ES-I3 (cell line): ENCODE results near the gene THUMPD1.
"Not testable (repeated sequence)": the region's sequence is repeated elsewhere in the genome, so short reads cannot be mapped to it uniquely, and the experiment has no call there.

ENCODE experiments used
- H3K36me3 ChIP-seq: 2 replicates; pipeline ENCODE4 v1.6.1; 2013; ENCODE audit warnings: mild to moderate bottlenecking, low read length, control low read depth, moderate library complexity; ENCODE audit not compliant: insufficient read depth
- H3K4me1 ChIP-seq: 2 replicates; pipeline ENCODE4 v1.6.1; 2013; ENCODE audit warnings: mild to moderate bottlenecking, control low read depth, low read length; ENCODE audit not compliant: insufficient read depth
- H3K9ac ChIP-seq: 2 replicates; pipeline ENCODE4 v1.6.1; 2013; ENCODE audit warnings: low read depth, mild to moderate bottlenecking, low read length, moderate library complexity
- H3K9me3 ChIP-seq: 2 replicates; pipeline ENCODE4 v1.6.1; 2013; ENCODE audit warnings: mild to moderate bottlenecking, low read length, moderate library complexity; ENCODE audit not compliant: control insufficient read depth, insufficient read depth

The THUMPD1 gene

GRCh38 chr16:20694096-20694495, 47.5 kb downstream of the THUMPD1 start:
- not testable (repeated sequence) for H3K9ac ChIP-seq, H3K36me3 ChIP-seq, H3K9me3 ChIP-seq, H3K4me1 ChIP-seq

DNA sequence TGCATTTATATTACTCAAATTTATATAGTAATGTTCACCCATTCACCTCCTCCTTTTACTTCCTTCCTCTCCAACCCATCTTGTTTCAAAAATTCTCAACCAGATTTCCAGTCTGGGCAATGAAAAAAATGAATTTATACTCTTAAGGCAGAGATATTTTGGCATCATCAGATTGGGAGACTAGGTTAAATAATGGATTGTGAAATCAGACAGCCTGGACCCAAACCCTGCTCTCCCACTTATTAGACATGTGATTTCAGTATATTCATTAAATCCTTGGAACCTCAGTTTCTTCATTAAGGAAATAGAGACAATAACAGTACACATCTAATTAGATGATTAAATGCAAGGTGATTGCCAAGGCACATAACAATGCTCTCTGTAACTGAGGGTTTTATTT, 52.0 kb downstream of the THUMPD1 start:
- Histone ChIP-seq H3K9me3 (no peaks in the 10 kb centered on the region), H3K9ac (no peak overlapping the region), H3K36me3 (no peaks in the 10 kb centered on the region), H3K4me1 (no peaks in the 10 kb centered on the region)

- Histone ChIP-seq H3K4me1 (peaks cover 7% of the 10 kb centered on the region; the same call in 1 of the 2 replicates), H3K36me3 (no peaks in the 10 kb centered on the region), H3K9me3 (no peaks in the 10 kb centered on the region), H3K9ac (no peak overlapping the region)
These were observed 57.8 kb downstream of the THUMPD1 start for GRCh38 chr16:20683812-20684211.
